ENCODE data around the gene DCANP1. TPM values are rescaled to one million over a fixed set of nuclear protein-coding genes. Genes with fewer than 3 reads are reported as not detected.
A peak's percentile ranks its signal among the peaks of the same experiment; 100 is the strongest.

The DCANP1 gene
- total RNA-seq, 1 experiment from 2014 or later, result not detected

DNA sequence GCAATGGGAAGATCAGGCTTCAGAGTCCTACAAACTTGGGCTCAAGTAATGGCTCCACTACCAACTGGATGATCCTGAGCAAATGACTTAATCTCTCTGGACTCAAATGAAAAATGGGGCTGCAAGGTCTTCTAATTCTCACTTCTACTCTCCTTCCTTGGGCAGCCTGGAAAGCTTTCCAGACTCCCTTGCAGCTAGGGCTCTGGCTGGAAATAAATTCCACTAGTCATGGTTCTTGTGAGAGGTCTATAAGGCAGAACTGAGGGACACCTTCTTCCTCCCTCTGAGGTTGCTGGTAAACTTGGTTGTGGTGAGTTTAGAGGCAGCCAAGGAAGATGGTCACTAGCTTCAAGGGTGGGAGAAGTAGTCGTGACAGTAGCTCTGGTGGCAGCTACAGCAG lies 18.6 kb downstream of the DCANP1 start:
- H3K36me3 Mint-ChIP-seq (ENCODE audit: insufficient read depth, unreplicated experiment), result no peaks in the 10 kb centered on the region
- TF ChIP-seq, protein P1, sequence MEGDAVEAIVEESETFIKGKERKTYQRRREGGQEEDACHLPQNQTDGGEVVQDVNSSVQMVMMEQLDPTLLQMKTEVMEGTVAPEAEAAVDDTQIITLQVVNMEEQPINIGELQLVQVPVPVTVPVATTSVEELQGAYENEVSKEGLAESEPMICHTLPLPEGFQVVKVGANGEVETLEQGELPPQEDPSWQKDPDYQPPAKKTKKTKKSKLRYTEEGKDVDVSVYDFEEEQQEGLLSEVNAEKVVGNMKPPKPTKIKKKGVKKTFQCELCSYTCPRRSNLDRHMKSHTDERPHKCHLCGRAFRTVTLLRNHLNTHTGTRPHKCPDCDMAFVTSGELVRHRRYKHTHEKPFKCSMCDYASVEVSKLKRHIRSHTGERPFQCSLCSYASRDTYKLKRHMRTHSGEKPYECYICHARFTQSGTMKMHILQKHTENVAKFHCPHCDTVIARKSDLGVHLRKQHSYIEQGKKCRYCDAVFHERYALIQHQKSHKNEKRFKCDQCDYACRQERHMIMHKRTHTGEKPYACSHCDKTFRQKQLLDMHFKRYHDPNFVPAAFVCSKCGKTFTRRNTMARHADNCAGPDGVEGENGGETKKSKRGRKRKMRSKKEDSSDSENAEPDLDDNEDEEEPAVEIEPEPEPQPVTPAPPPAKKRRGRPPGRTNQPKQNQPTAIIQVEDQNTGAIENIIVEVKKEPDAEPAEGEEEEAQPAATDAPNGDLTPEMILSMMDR (IDR thresholded peaks at IDR 0.05; ENCODE audit: insufficient read depth in 1 of 2, low read depth in 1 of 2, low read length in 1 of 2, severe bottlenecking in 1 of 2, unreplicated experiment in 1 of 2), result no peak
- Histone ChIP-seq H3K4me1 (peaks cover 15% of the 10 kb centered on the region), H3K36me3 (ENCODE audit: control insufficient read depth, insufficient read depth, low read length) (no peaks in the 10 kb centered on the region), H3K4me3 (ENCODE audit: low read depth, low read length) (no peak overlapping the region), H3K9me3 (peaks cover 10% of the 10 kb centered on the region; the same call in 1 of the 2 replicates), H3K27me3 (replicated peaks; ENCODE audit: control insufficient read depth, insufficient read depth, low read length) (no peaks in the 10 kb centered on the region)
- H3K27me3 Mint-ChIP-seq (ENCODE audit: insufficient read depth, unreplicated experiment), result no peaks in the 10 kb centered on the region
- H3K4me1 Mint-ChIP-seq (ENCODE audit: low read depth, unreplicated experiment), result peaks cover 7% of the 10 kb centered on the region
- H3K4me3 Mint-ChIP-seq (ENCODE audit: unreplicated experiment), result no peak overlapping the region
- H3K27ac Mint-ChIP-seq (ENCODE audit: unreplicated experiment), result no peak overlapping the region
- intact Hi-C loops (cut with micrococcal nuclease; ENCODE audit: unreplicated experiment), result loop anchor here (5.0 kb wide), 1 partner anchor 86 kb away; no protein-coding TSS in a partner anchor
- peaks cover 14% of the 10 kb centered on the region for H3K9me3 Mint-ChIP-seq (ENCODE audit: unreplicated experiment)
- no peak for DNase-seq
- CTCF ChIA-PET, result interaction anchor here (1.0 kb wide), 1 partner anchor 125 kb away, joined by 3 read pairs; no protein-coding TSS in a partner anchor
- POLR2A ChIA-PET, result no interaction called here
- BruUV-seq (replicated peaks), result no TSS peak

DNA sequence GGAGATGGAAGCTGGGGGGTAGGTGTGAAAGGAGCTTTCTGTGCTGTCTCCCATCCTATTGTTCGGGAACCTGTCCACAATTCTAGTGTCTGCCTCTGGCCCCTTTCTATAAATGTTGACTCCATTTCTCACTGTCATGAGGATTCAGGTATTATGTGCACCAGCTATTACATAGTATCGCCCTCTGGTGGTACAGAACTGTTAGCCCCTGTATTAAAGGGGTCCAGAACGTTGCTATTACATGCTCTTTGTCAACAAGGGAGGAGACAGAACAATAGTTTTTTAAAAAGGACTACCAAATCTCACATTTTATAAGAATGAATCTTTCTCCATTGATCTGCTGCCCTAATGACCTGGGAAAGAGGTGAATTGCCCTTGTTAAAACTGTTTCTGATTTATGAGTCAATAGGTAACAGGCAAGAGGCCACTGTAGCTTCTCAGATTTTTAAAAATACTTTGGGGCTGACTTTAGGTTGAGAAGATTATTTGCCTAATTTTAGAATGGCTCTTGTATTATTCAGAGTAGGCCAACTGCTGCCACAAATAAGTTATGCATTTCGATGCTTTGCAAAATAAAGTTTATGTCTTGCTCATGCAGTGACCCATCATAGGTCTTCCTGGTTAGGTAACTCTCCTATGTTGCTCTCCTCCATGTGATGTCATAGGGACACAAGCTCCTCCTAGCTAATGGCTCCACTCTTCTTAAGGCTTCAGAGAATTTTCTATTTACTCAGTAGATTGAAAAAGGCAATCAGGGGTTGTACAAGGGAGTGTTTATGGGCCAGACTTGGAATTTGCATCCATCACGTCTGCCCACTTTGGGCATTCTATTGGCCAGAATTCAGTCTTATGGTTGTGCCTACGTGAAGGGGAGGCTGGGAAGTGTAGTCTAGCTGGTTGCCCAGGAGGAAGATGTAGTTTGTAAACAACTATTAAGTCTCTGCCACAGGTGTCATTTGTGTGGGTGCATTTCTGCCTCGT lies 20.8 kb downstream of the DCANP1 start:
- Mint-ChIP-seq H3K27me3 (ENCODE audit: insufficient read depth, unreplicated experiment) (no peaks in the 10 kb centered on the region), H3K9me3 (ENCODE audit: unreplicated experiment) (peaks cover 14% of the 10 kb centered on the region), H3K36me3 (ENCODE audit: insufficient read depth, unreplicated experiment) (peaks cover 5% of the 10 kb centered on the region), H3K4me3 (ENCODE audit: unreplicated experiment) (no peak overlapping the region), H3K4me1 (ENCODE audit: low read depth, unreplicated experiment) (peaks cover 15% of the 10 kb centered on the region), H3K27ac (ENCODE audit: unreplicated experiment) (no peak overlapping the region)
- TF ChIP-seq, protein P1 (IDR thresholded peaks at IDR 0.05; ENCODE audit: insufficient read depth in 1 of 2, low read depth in 1 of 2, low read length in 1 of 2, severe bottlenecking in 1 of 2, unreplicated experiment in 1 of 2), result peak; percentile 55 to 82
- ChIA-PET POLR2A (no interaction called here), CTCF (interaction anchor here (0.6 to 1.5 kb wide), 8 partner anchors 9 to 326 kb away, joined by 3 to 5 read pairs (median 4); partner anchors contain the start of gene MACROH2A1)
- Histone ChIP-seq H3K27me3 (replicated peaks; ENCODE audit: control insufficient read depth, insufficient read depth, low read length) (no peaks in the 10 kb centered on the region), H3K4me1 (peaks cover 25% of the 10 kb centered on the region), H3K9me3 (peaks cover 10% of the 10 kb centered on the region; the same call in 1 of the 2 replicates), H3K36me3 (ENCODE audit: control insufficient read depth, insufficient read depth, low read length) (no peaks in the 10 kb centered on the region), H3K4me3 (ENCODE audit: low read depth, low read length) (no peak overlapping the region)
- no TSS peak for BruUV-seq (replicated peaks)
- DNase-seq, result peak in 1 of 2 experiments; percentile 58
- intact Hi-C loops (cut with micrococcal nuclease; ENCODE audit: unreplicated experiment), result loop anchor here (2.0 to 5.0 kb wide), 2 partner anchors 50 to 84 kb away; no protein-coding TSS in a partner anchor

DNA sequence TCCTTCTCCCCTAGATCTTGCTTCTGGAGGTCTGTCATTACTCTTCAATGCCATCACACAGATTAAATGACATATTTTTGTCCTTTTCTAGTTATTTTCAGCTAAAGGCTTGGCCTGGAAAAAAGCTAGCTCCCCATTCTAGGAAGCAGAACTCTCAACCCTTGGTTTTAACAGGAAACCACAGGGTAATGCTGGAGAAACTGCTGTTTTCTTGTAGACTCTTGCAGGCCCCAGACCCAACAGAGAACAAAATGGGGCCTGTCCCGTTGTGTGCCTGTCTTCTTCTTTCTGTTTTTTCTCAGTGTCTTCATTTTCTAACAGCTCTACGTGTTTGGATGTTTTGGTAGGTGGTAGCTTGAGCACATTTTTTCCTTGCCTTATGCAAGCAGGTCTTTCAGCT lies 21.5 kb downstream of the DCANP1 start:
- no peaks in the 10 kb centered on the region for H3K27me3 Mint-ChIP-seq (ENCODE audit: insufficient read depth, unreplicated experiment)
- Histone ChIP-seq H3K9me3 (peaks cover 10% of the 10 kb centered on the region; the same call in 1 of the 2 replicates), H3K4me1 (peaks cover 25% of the 10 kb centered on the region), H3K36me3 (ENCODE audit: control insufficient read depth, insufficient read depth, low read length) (no peaks in the 10 kb centered on the region), H3K4me3 (ENCODE audit: low read depth, low read length) (no peak overlapping the region), H3K27me3 (replicated peaks; ENCODE audit: control insufficient read depth, insufficient read depth, low read length) (no peaks in the 10 kb centered on the region)
- peaks cover 5% of the 10 kb centered on the region for H3K36me3 Mint-ChIP-seq (ENCODE audit: insufficient read depth, unreplicated experiment)
- H3K4me1 Mint-ChIP-seq (ENCODE audit: low read depth, unreplicated experiment), result peaks cover 15% of the 10 kb centered on the region
- intact Hi-C loops (cut with micrococcal nuclease; ENCODE audit: unreplicated experiment), result loop anchor here (2.0 to 5.0 kb wide), 2 partner anchors 49 to 83 kb away; no protein-coding TSS in a partner anchor
- peaks cover 14% of the 10 kb centered on the region for H3K9me3 Mint-ChIP-seq (ENCODE audit: unreplicated experiment)
- no peak overlapping the region for H3K4me3 Mint-ChIP-seq (ENCODE audit: unreplicated experiment)
- ChIA-PET CTCF (interaction anchor here (0.6 to 1.5 kb wide), 8 partner anchors 10 to 326 kb away, joined by 3 to 5 read pairs (median 4); partner anchors contain the start of gene MACROH2A1), POLR2A (interaction anchor here (0.6 kb wide), 1 partner anchor 364 kb away, joined by 5 read pairs; no protein-coding TSS in a partner anchor)
- no TSS peak for BruUV-seq (replicated peaks)
- H3K27ac Mint-ChIP-seq (ENCODE audit: unreplicated experiment), result no peak overlapping the region
- TF ChIP-seq, protein P1 (IDR thresholded peaks at IDR 0.05; ENCODE audit: insufficient read depth in 1 of 2, low read depth in 1 of 2, low read length in 1 of 2, severe bottlenecking in 1 of 2, unreplicated experiment in 1 of 2), result no peak
- no peak for DNase-seq
